Natural killer cell (primary cell): ENCODE data around the gene FER1L5. TPM values are rescaled to one million over a fixed set of nuclear protein-coding genes. Genes with fewer than 3 reads are reported as not detected.

Source experiments
- ATAC-seq, 3 donors: fragments of 150-1000 bp in 2 of 3; fragments of 200-7000 bp in 1 of 3; cut with Tn5 transposase; 1 replicate in 1 of 3; 2 replicates in 2 of 3; pipeline ENCODE4 v1.10.0; 2021; ENCODE audit warnings: mild to moderate bottlenecking in 2 of 3, moderate library complexity in 2 of 3
- DNase-seq, 2 donors: peaks; one replicate each; pipeline versions ENCODE4 v3.0.0 to v3.0.0-alpha.2; 2013 to 2021; ENCODE audit warnings: mixed read lengths in 1 of 2
- H3K27ac ChIP-seq: one replicate; pipeline ENCODE4 v1.5.1; 2013; ENCODE audit warnings: mild to moderate bottlenecking, low read length
- H3K27me3 ChIP-seq: one replicate; pipeline ENCODE4 v1.6.1; 2013; ENCODE audit warnings: low read length; ENCODE audit not compliant: control insufficient read depth, insufficient read depth
- H3K36me3 ChIP-seq: one replicate; pipeline ENCODE4 v1.6.1; 2013; ENCODE audit warnings: low read length; ENCODE audit not compliant: control insufficient read depth, insufficient read depth
- H3K4me1 ChIP-seq: one replicate; pipeline ENCODE4 v1.6.1; 2013; ENCODE audit warnings: low read length; ENCODE audit not compliant: control insufficient read depth, insufficient read depth
- H3K4me3 ChIP-seq: one replicate; pipeline ENCODE4 v1.5.1; 2013; ENCODE audit warnings: low read length
- H3K9me3 ChIP-seq: one replicate; pipeline ENCODE4 v1.6.1; 2013; ENCODE audit warnings: low read length; ENCODE audit not compliant: control insufficient read depth, insufficient read depth
- H3K27ac Mint-ChIP-seq, 2 donors: one replicate each; pipeline ENCODE4 v1.8.0; 2022; ENCODE audit warnings: mild to moderate bottlenecking in 2 of 2, mixed read lengths in 2 of 2, moderate library complexity in 1 of 2
- H3K27me3 Mint-ChIP-seq, 2 donors: one replicate each; pipeline ENCODE4 v1.8.0; 2022; ENCODE audit warnings: low read depth in 2 of 2, mixed read lengths in 2 of 2
- H3K36me3 Mint-ChIP-seq: one replicate; pipeline ENCODE4 v1.8.0; 2022; ENCODE audit warnings: mixed read lengths
- H3K4me1 Mint-ChIP-seq, 2 donors: one replicate each; pipeline ENCODE4 v1.8.0; 2022; ENCODE audit warnings: mixed read lengths in 2 of 2
- H3K4me3 Mint-ChIP-seq: one replicate; pipeline ENCODE4 v1.8.0; 2022; ENCODE audit warnings: mild to moderate bottlenecking, moderate library complexity, mixed read lengths
- H3K9me3 Mint-ChIP-seq, 2 donors: one replicate each; pipeline ENCODE4 v1.8.0; 2022; ENCODE audit warnings: mixed read lengths in 2 of 2
- WGBS: methylation state at CpG from one replicate; pipeline ENCODE4 v1.1.7; 2013; ENCODE audit warnings: missing lambda C conversion rate; ENCODE audit not compliant: insufficient coverage; 5-methylcytosine and 5-hydroxymethylcytosine counted together
- intact Hi-C: fragments of 100-400 bp; cut with micrococcal nuclease; formaldehyde crosslinking; loops from one replicate; pipeline ENCODE4 v1.14.2; 2022
- total RNA-seq, 4 donors: library from RNA; stranded (reverse); fragments of 120-200 nt in 1 of 4; gene quantifications; one replicate each; pipeline versions ENCODE4 v1.2.3 to v1.2.4, GENCODE V29; 2013 to 2022
- TF ChIP-seq, protein P1 (sequence below): fragments of 200-600 bp; IDR thresholded peaks from one replicate; pipeline ENCODE4 v1.8.0; 2022; ENCODE audit warnings: antibody characterized with exemption

Gene FER1L5
- total RNA-seq, 3 donors from 2014 or later (not counting 1 experiment from before 2014, with no cell fraction given), result not detected

DNA sequence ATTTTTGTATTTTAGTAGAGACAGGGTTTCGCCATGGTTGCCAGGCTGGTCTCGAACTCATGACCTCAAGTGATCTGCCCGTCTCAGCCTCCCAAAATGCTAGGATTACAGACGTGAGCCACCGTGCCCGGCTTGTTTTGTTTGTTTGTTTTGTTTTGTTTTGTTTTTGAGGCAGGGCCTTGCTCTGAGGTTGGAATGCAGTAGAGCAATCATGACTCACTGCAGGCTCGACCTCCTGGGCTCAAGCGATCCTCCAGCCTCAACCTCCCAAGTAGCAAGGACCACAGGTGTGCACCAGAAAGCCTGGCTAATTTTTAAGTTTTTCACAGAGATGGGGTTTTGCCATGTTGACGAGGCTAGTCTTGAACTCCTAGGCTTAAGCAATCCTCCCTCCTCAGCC lies 109.2 kb downstream of the FER1L5 start:
- Histone ChIP-seq H3K27me3 (no peaks in the 10 kb centered on the region), H3K4me3 (no peak overlapping the region), H3K9me3 (no peaks in the 10 kb centered on the region), H3K4me1 (no peaks in the 10 kb centered on the region), H3K27ac (no peak overlapping the region), H3K36me3 (no peaks in the 10 kb centered on the region)
- H3K9me3 Mint-ChIP-seq, result no peaks in the 10 kb centered on the region
- intact Hi-C loops, result no loop called here
- H3K4me1 Mint-ChIP-seq, result no peaks in the 10 kb centered on the region
- no peaks in the 10 kb centered on the region for H3K36me3 Mint-ChIP-seq
- 88% methylated on average over 9 of the region's 9 CpGs for WGBS
- ATAC-seq (no peak), DNase-seq (no peak)
- H3K27me3 Mint-ChIP-seq, result peaks cover 0 to 3% of the 10 kb centered on the region in 2 donors
- no peak overlapping the region for H3K27ac Mint-ChIP-seq
- no peak overlapping the region for H3K4me3 Mint-ChIP-seq
- TF ChIP-seq, protein P1, sequence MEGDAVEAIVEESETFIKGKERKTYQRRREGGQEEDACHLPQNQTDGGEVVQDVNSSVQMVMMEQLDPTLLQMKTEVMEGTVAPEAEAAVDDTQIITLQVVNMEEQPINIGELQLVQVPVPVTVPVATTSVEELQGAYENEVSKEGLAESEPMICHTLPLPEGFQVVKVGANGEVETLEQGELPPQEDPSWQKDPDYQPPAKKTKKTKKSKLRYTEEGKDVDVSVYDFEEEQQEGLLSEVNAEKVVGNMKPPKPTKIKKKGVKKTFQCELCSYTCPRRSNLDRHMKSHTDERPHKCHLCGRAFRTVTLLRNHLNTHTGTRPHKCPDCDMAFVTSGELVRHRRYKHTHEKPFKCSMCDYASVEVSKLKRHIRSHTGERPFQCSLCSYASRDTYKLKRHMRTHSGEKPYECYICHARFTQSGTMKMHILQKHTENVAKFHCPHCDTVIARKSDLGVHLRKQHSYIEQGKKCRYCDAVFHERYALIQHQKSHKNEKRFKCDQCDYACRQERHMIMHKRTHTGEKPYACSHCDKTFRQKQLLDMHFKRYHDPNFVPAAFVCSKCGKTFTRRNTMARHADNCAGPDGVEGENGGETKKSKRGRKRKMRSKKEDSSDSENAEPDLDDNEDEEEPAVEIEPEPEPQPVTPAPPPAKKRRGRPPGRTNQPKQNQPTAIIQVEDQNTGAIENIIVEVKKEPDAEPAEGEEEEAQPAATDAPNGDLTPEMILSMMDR, result no peak

DNA sequence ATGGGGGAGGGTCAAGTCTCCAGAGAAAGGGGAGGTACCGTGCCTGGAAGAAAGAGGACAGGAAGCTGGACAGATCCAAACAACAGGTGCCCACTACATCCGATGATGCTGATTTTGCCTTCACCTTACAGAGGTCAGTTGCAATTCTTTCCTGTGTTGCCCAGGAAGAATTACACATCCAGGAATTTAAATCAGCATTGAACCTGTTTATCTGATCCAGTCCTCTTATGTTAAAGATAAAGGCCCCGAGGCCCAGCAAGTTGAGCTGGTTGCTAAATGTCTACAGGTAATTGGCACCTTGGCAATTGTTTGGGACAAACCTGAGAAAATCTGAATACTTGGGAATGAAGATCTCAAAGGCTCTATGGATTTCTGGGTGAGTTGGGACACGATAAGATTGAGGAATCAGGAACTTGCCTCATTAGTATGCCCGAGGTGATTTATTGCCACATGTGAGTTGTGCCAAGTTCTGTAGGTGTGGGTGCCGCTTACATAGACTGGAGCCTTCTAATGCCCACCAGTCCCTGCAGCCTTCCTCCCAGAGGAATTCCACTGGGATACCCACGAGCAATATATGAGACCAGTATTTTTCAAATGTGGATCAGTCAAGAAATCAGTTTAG lies 111.2 kb downstream of the FER1L5 start:
- H3K27me3 Mint-ChIP-seq, result peaks cover 0 to 3% of the 10 kb centered on the region in 2 donors
- TF ChIP-seq, protein P1, result no peak
- WGBS, result 63% methylated on average over 7 of the region's 7 CpGs
- H3K9me3 Mint-ChIP-seq, result no peaks in the 10 kb centered on the region
- no peaks in the 10 kb centered on the region for H3K4me1 ChIP-seq
- no peaks in the 10 kb centered on the region for H3K9me3 ChIP-seq
- no peak overlapping the region for H3K27ac ChIP-seq
- H3K4me1 Mint-ChIP-seq, result no peaks in the 10 kb centered on the region
- ATAC-seq (no peak), DNase-seq (no peak)
- H3K36me3 ChIP-seq, result no peaks in the 10 kb centered on the region
- no peak overlapping the region for H3K27ac Mint-ChIP-seq
- no peak overlapping the region for H3K4me3 Mint-ChIP-seq
- no peaks in the 10 kb centered on the region for H3K36me3 Mint-ChIP-seq
- H3K4me3 ChIP-seq, result no peak overlapping the region
- intact Hi-C loops, result no loop called here
- H3K27me3 ChIP-seq, result no peaks in the 10 kb centered on the region

GRCh38 chr2:96754317-96754716 lies 111.8 kb downstream of the FER1L5 start:
- H3K9me3 Mint-ChIP-seq, result no peaks in the 10 kb centered on the region
- H3K4me1 Mint-ChIP-seq, result peaks cover under 1% of the 10 kb centered on the region in 2 donors
- H3K27ac Mint-ChIP-seq, result no peak overlapping the region
- peaks cover 0 to 3% of the 10 kb centered on the region in 2 donors for H3K27me3 Mint-ChIP-seq
- no peak overlapping the region for H3K27ac ChIP-seq
- no peaks in the 10 kb centered on the region for H3K36me3 Mint-ChIP-seq
- intact Hi-C loops, result no loop called here
- no peak overlapping the region for H3K4me3 Mint-ChIP-seq
- ATAC-seq (no peak), DNase-seq (no peak)
- TF ChIP-seq, protein P1, result no peak
- H3K4me1 ChIP-seq, result no peaks in the 10 kb centered on the region
- no peaks in the 10 kb centered on the region for H3K9me3 ChIP-seq
- no peaks in the 10 kb centered on the region for H3K36me3 ChIP-seq
- H3K27me3 ChIP-seq, result no peaks in the 10 kb centered on the region
- H3K4me3 ChIP-seq, result no peak overlapping the region

Other genes with a start within 250 kb of the FER1L5 start
- gene NEURL3, start 137.4 kb upstream of the FER1L5 start, total RNA-seq, result not detected
- gene ARID5A, start 106.0 kb upstream of the FER1L5 start, total RNA-seq, result 100 to 1,000 TPM in 2 of 3 donors, 10 to 100 TPM in 1; 90.9 to 117 (median 114) TPM
- gene KANSL3, start 4.5 kb upstream of the FER1L5 start, total RNA-seq, result 10 to 100 TPM; 73.9 to 98.0 (median 83.5) TPM
- gene LMAN2L, start 97.3 kb downstream of the FER1L5 start, total RNA-seq, result 1 to 10 TPM; 4.0 to 7.9 (median 5.9) TPM
- 10 to 100 TPM in 2 of 3 donors, 1 to 10 TPM in 1; 9.9 to 12.1 (median 10.7) TPM for gene CNNM4, start 118.1 kb downstream of the FER1L5 start, total RNA-seq
- 10 to 100 TPM; 33.8 to 55.2 (median 45.6) TPM for gene CNNM3, start 173.5 kb downstream of the FER1L5 start, total RNA-seq
- gene ANKRD23, start 201.3 kb downstream of the FER1L5 start, total RNA-seq, result 10 to 100 TPM in 2 of 3 donors, 1 to 10 TPM in 1; 8.3 to 11.2 (median 10.1) TPM
- gene ANKRD39, start 215.3 kb downstream of the FER1L5 start, total RNA-seq, result 10 to 100 TPM; 15.5 to 22.3 (median 21.6) TPM
- gene SEMA4C, start 227.3 kb downstream of the FER1L5 start, total RNA-seq, result 10 to 100 TPM; 51.8 to 78.1 (median 65.8) TPM